ENCODE measurements around the gene RARB. TPM values are rescaled to one million over a fixed set of nuclear protein-coding genes. Genes with fewer than 3 reads are reported as not detected.

RARB gene
- polyA plus RNA-seq, 1 donor (not counting 4 experiments of a cell fraction or from before 2014, with no cell fraction given) = 0.03 TPM

GRCh38 chr3:25508901-25509300 lies 80.8 kb downstream of the RARB start:
- FAIRE-seq (no peak), DNase-seq (ENCODE audit: low read depth, low spot score) (no peak)
- H3K36me3 ChIP-seq (ENCODE audit: control insufficient read depth in 2 of 2, extremely low read depth in 1 of 2, insufficient read depth in 2 of 2, low read length in 2 of 2) = no peaks in the 10 kb centered on the region
- H3K9me3 ChIP-seq (ENCODE audit: control insufficient read depth, low read depth, low read length) = no peaks in the 10 kb centered on the region
- H2AFZ ChIP-seq (ENCODE audit: control insufficient read depth, low read length) = no peak overlapping the region
- TF ChIP-seq EZH2 (IDR thresholded peaks at IDR 0.05; ENCODE audit: low read length) = no peak
- TF ChIP-seq, protein P1, sequence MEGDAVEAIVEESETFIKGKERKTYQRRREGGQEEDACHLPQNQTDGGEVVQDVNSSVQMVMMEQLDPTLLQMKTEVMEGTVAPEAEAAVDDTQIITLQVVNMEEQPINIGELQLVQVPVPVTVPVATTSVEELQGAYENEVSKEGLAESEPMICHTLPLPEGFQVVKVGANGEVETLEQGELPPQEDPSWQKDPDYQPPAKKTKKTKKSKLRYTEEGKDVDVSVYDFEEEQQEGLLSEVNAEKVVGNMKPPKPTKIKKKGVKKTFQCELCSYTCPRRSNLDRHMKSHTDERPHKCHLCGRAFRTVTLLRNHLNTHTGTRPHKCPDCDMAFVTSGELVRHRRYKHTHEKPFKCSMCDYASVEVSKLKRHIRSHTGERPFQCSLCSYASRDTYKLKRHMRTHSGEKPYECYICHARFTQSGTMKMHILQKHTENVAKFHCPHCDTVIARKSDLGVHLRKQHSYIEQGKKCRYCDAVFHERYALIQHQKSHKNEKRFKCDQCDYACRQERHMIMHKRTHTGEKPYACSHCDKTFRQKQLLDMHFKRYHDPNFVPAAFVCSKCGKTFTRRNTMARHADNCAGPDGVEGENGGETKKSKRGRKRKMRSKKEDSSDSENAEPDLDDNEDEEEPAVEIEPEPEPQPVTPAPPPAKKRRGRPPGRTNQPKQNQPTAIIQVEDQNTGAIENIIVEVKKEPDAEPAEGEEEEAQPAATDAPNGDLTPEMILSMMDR (optimal IDR thresholded peaks at IDR 0.05 in 1 of 3, IDR thresholded peaks at IDR 0.05 in 1 of 3, conservative IDR thresholded peaks at IDR 0.05 in 1 of 3; ENCODE audit: extremely low read depth in 1 of 3, insufficient read depth in 2 of 3, low read length in 3 of 3) = no peak
- H3K9me1 ChIP-seq (ENCODE audit: control insufficient read depth, extremely low read depth, insufficient read depth, low read length) = no peaks in the 10 kb centered on the region
- no peaks in the 10 kb centered on the region for H4K20me1 ChIP-seq (ENCODE audit: control insufficient read depth, extremely low read depth, insufficient read depth, low read length)
- H3K4me1 ChIP-seq (ENCODE audit: control insufficient read depth, extremely low read depth, insufficient read depth, low read length) = no peaks in the 10 kb centered on the region
- no peaks in the 10 kb centered on the region for H3K79me2 ChIP-seq (ENCODE audit: control insufficient read depth, insufficient read depth, low read length)
- H3K27ac ChIP-seq (ENCODE audit: control insufficient read depth, insufficient read depth, low read length) = no peak overlapping the region
- dilution Hi-C loops (cut with MboI; ENCODE audit: extremely low pct_ligation_motif_present, low sequenced_read_pairs) = no loop called here
- no peak overlapping the region for H3K9ac ChIP-seq (ENCODE audit: control insufficient read depth, extremely low read depth, insufficient read depth, low read length)
- H3K4me3 ChIP-seq (ENCODE audit: control insufficient read depth in 2 of 3, extremely low read depth in 1 of 3, insufficient read depth in 2 of 3, low read depth in 1 of 3, low read length in 3 of 3) = no peak overlapping the region
- no peaks in the 10 kb centered on the region for H3K27me3 ChIP-seq (ENCODE audit: control insufficient read depth, extremely low read depth, insufficient read depth, low read length)
- no peak overlapping the region for H3K4me2 ChIP-seq (ENCODE audit: control insufficient read depth, extremely low read depth, insufficient read depth, low read depth, low read length)

DNA sequence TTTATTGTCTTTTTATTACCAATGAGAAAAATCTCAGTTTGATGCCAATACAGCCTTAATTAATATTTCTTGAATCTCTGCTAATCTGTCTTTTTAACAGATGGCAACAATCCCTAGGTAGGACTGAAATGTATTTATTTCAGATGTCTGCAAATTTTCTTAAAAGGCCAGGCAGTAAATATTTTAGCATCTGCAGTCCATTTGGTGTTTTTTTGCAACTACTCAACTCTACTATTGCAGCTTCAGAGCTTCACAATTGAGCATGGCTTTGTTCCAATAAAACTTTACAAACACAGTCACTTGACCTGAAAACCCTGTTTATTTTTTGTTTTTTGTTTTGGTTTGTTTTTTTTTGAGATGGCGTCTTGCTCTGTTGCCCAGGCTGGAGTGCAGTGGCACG lies 82.7 kb downstream of the RARB start:
- H2AFZ ChIP-seq (ENCODE audit: control insufficient read depth, low read length) = no peak overlapping the region
- H3K27ac ChIP-seq (ENCODE audit: control insufficient read depth, insufficient read depth, low read length) = no peak overlapping the region
- no peaks in the 10 kb centered on the region for H3K79me2 ChIP-seq (ENCODE audit: control insufficient read depth, insufficient read depth, low read length)
- FAIRE-seq (no peak), DNase-seq (ENCODE audit: low read depth, low spot score) (no peak)
- no peaks in the 10 kb centered on the region for H4K20me1 ChIP-seq (ENCODE audit: control insufficient read depth, extremely low read depth, insufficient read depth, low read length)
- no peak overlapping the region for H3K4me2 ChIP-seq (ENCODE audit: control insufficient read depth, extremely low read depth, insufficient read depth, low read depth, low read length)
- H3K9me3 ChIP-seq (ENCODE audit: control insufficient read depth, low read depth, low read length) = no peaks in the 10 kb centered on the region
- no peaks in the 10 kb centered on the region for H3K9me1 ChIP-seq (ENCODE audit: control insufficient read depth, extremely low read depth, insufficient read depth, low read length)
- no peak overlapping the region for H3K4me3 ChIP-seq (ENCODE audit: control insufficient read depth in 2 of 3, extremely low read depth in 1 of 3, insufficient read depth in 2 of 3, low read depth in 1 of 3, low read length in 3 of 3)
- no peaks in the 10 kb centered on the region for H3K36me3 ChIP-seq (ENCODE audit: control insufficient read depth in 2 of 2, extremely low read depth in 1 of 2, insufficient read depth in 2 of 2, low read length in 2 of 2)
- no peak overlapping the region for H3K9ac ChIP-seq (ENCODE audit: control insufficient read depth, extremely low read depth, insufficient read depth, low read length)
- TF ChIP-seq EZH2 (IDR thresholded peaks at IDR 0.05; ENCODE audit: low read length) = no peak
- TF ChIP-seq, protein P1 (optimal IDR thresholded peaks at IDR 0.05 in 1 of 3, IDR thresholded peaks at IDR 0.05 in 1 of 3, conservative IDR thresholded peaks at IDR 0.05 in 1 of 3; ENCODE audit: extremely low read depth in 1 of 3, insufficient read depth in 2 of 3, low read length in 3 of 3) = no peak
- H3K4me1 ChIP-seq (ENCODE audit: control insufficient read depth, extremely low read depth, insufficient read depth, low read length) = no peaks in the 10 kb centered on the region
- H3K27me3 ChIP-seq (ENCODE audit: control insufficient read depth, extremely low read depth, insufficient read depth, low read length) = no peaks in the 10 kb centered on the region
- dilution Hi-C loops (cut with MboI; ENCODE audit: extremely low pct_ligation_motif_present, low sequenced_read_pairs) = no loop called here
